CMK (cell line): ENCODE measurements around the gene MRAP.

ENCODE experiments used
- DNase-seq: peaks from one replicate; pipeline ENCODE4 v3.0.0-alpha.2; 2010; ENCODE audit warnings: low read depth

Gene MRAP

GRCh38 chr21:32322676-32323075 is 24.0 kb downstream of the MRAP start:
- DNase-seq, result no peak

DNA sequence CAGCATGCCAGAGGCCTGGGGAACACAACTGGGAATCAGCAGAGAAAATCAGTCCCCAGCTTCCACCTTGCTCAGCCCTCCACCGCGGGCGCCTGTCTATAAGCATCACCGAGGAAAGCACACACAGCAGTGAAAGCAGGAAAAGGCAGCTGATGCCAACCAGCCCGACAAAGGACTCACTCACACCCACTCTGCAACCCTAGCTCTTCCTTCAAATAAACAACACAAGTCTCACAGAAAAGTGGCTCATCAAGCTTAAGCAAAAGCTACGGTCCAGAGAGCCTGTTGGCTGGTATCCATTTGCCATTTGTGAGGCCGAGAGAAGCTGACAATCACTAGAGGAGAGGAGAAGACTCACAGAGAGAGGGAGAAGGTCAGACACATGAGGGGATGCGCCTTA is 27.1 kb downstream of the MRAP start:
- DNase-seq, result no peak

GRCh38 chr21:32328595-32328994 is 29.9 kb downstream of the MRAP start:
- no peak for DNase-seq

DNA sequence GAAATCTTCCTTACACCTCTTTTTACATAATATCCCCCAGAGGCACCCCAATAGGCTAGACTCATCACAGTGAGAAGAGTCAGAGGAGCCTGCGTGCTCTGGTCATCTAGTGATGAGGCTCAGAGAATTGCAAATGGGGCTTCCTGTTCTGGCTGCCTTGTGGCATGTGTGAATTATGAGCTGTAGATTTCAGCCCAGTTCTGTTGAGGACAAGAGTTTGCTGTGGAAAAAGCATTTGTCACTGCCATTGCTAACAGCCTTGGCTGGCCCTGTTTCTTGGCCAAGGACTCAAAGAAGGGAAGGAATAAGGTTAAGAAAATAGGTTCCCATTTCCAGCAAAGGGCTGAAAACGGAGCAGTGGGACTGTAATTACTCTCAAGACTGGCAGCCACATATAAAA is 30.7 kb downstream of the MRAP start:
- DNase-seq, result no peak

DNA sequence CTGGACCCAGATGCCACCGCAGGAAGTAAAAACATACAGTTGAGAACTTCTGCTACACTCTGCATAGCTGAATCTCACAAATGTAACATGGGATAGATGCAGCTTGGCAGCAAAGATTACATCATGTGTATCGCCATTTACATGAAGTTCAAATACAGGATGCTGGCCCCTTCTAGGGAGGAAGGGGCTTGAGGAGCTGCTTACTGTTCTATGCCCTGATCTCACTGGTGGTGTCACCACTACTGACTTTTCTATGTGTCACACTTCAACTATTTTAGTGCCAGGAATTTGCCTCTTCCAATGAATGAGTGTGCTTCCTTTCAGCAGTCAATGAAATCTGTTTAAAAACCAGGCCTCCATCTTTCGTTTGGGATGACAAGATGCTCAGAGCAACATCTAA is 31.1 kb downstream of the MRAP start:
- no peak for DNase-seq

- no peak for DNase-seq
Measured at GRCh38 chr21:32330784-32331311, 32.2 kb downstream of the MRAP start.

GRCh38 chr21:32331444-32332305 is 33.0 kb downstream of the MRAP start:
- DNase-seq, result no peak

GRCh38 chr21:32332463-32332951 is 33.9 kb downstream of the MRAP start:
- DNase-seq, result no peak

- no peak for DNase-seq
Measured at GRCh38 chr21:32333953-32334673, 35.5 kb downstream of the MRAP start.

DNA sequence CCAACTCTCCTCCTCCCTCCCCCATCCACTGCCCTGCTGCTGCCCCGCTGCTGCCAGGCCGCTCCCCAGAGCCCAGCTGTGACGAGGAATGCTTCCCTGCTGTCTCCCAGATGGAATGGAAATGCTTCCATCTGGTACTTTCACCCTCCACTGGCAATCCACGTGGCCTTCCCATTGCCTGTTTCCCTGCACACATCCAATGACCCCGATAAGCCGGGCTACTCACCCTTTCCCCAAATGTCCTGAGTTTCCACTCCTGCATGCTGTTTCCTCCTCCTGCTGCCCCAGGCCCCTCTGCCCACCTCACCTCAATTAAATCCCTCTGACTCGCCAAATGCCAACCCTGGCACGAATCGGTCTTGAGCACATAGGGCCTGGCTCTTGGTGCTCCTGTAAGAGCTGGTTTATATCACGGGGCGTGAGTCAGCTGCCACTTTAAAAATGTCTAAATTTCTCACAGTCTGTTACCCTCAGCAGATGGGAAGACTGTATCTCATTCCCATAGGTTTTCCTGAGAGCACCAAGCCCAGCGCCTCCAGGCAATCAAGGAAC is 36.4 kb downstream of the MRAP start:
- DNase-seq, result no peak

GRCh38 chr21:32335601-32336575 is 37.2 kb downstream of the MRAP start:
- no peak for DNase-seq

GRCh38 chr21:32336711-32337110 is 38.1 kb downstream of the MRAP start:
- DNase-seq, result no peak

DNA sequence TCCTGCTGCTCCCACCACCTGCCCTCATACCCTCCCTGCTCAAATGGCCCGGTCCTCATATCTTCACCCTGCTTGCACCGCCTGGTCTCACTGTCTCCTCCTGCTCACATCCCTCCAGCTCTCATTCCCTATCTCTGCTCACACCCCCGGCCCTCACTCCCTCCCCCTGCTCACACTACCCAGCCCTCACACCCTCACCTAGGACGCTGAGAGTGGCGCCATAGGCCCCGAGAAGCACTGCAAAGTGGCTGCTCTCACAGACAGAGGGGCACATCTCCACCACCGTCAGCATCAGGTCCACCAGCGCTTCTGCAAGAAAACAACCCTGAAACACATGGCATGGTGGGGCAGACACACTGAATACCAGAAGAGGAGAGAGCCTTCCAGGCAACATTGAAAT is 38.6 kb downstream of the MRAP start:
- no peak for DNase-seq

DNA sequence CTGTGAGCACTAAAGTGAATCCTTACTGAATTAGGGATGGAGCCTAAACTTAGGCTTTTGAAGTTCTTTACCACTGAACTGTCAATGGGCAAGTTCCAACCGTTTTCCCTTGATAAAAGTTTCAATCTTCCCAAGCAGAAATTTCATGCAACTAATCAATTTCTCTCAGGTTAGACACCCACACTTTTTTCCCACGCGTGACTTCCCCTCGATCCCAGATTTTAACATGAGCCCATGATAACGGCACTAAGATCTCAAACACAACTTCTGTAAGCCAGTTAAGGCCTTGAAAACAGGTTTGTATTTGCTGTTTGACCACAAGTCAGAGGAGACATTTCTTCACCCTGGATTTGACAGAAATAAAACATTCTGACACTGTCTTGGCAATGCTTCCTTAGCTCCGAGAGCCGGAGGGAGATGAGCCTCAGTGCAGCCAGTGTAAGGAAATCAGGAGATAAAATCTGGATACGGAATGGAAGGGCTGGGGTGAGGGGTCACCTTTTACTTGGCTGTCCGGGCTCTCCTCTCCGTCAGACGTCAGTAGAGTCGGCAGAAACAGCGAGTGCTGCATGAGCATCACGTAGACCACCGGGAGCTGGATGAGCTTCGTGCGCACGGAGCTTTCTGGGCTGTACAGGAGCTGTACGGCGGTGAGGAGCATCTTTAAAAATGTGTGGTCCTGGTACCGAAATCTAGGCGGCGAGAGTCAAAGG is 39.7 kb downstream of the MRAP start:
- DNase-seq, result no peak

DNA sequence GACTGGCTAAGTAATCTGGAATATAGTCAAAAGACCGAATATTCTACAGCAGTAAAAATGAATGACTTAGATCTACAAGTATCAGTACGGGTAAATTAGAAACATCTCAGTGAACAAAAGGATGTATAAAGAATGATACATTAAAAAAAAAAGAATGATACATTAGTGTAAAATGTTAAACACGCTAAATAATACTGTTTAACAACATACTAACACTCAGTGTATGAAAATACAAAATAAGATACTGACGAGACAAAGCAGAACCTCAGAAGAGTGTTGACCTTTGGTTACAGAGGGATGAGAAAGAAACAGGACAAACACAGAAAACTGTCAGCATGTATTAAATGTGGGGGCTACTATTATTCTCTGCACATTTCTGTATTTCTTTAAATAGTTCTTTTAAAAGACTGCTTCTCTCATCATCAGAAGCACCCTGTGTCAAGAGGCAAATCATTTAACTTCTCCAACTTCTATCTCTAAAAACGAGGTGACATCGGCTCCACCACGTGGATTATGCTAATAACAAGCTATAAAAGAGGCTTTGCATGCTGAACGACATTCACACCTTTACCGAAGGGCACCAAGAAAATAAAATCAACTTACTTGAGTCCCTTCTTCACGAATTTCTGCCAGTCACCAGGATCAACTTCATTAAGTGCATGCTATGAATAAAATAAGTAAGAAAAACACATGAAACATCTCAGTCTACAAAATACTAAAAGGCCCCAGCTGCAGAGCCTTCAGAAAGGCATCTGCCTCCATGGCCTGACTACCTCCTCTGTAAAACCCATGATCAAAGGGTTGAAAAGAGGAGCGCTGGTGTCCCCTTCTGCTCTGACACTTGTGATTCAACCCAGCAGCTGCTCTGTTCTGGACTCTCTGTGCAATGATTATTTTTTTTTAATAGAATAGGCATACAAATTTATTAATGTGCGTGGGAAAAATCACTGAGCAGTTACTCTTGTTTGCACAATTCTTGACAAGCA is 42.5 kb downstream of the MRAP start:
- no peak for DNase-seq

- DNase-seq, result no peak
Measured at GRCh38 chr21:32346951-32347350, 48.3 kb downstream of the MRAP start.

DNA sequence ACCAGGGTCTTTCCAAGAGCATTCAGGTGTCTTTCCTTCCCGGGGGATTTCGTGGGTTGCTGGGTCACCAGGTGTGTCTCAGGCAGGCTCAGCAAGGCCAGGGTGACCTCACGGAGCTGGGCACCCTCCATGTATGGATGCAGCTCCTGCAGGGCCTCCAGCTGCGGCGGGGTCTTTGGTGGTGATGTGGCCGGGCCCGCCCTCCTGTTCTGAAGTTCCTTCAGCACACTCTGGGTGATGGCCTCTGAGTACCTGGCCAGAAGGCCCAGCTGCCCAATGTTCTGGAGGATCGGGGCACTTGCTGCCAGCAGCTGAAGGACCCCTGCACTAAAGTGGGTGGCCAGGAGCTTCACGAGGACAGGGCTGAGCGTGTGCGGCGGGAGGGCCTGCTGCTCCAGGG is 48.7 kb downstream of the MRAP start:
- no peak for DNase-seq

DNA sequence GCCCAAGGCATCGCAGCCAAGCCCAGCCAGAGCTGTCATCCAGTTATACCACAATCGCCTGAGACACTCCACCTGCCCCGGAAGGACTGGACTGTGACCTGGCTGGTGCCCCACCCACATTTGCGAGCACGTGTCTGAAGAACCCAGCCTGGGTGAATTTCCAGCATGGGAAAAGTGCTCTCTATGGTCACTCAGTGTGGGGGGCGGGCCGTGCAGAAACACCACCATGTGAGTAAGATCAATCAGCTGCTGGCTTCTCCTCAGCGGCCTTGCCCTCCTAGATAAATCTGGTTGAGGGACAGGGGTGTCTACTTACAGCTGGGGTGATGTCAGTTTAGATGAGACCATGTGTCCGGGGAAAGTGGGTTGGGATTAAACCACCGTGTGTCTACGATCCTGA is 49.3 kb downstream of the MRAP start:
- no peak for DNase-seq

DNA sequence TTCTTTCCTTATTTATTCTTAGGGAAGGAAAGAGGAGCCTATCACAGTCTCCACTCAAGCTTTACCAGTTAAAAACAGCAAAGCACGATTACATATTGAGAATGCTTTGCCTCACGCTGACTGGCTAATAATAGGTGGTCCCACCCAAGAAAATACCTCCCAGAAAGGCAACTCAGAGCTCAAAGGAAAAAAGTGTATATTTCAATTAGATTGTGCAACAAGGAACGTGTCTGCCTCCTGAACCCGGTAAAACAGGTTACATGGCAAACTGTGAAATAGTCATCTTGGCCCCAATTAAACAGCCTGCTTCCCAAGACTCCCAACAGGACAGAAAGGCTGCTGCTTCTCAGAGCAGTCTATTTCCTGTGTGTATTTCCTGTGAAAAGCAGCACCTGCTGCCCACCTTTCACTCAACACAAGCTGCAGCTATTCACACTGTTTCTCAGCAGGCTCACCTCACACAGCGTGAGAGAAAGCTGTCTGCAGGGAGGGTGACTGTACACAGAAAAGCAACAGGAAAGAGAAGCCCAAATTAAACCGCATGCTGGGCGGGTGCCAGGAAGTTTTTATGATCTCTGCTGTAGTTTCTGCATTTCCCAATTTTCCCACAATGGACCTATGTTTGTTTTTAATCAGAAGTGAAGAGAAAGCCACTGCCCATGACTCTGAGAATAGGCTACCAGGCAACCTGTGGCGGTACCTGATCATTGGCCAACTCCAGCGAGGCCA is 50.1 kb downstream of the MRAP start:
- no peak for DNase-seq
